Measurements from ENCODE around the gene HINT1.
"Not testable (repeated sequence)": the region's sequence is repeated elsewhere in the genome, so short reads cannot be mapped to it uniquely, and the experiment has no call there.

The HINT1 gene

GRCh38 chr5:131165119-131165727 lies at the start of gene HINT1:
TSS of gene HINT1 (minus strand) at chr5:131165256. CDS start at chr5:131165205, 51 bp downstream.
- peak; percentile 80 for DNase-seq

GRCh38 chr5:131214609-131215227 lies 49.7 kb upstream of the HINT1 start:
- DNase-seq = peak; percentile 35

DNA sequence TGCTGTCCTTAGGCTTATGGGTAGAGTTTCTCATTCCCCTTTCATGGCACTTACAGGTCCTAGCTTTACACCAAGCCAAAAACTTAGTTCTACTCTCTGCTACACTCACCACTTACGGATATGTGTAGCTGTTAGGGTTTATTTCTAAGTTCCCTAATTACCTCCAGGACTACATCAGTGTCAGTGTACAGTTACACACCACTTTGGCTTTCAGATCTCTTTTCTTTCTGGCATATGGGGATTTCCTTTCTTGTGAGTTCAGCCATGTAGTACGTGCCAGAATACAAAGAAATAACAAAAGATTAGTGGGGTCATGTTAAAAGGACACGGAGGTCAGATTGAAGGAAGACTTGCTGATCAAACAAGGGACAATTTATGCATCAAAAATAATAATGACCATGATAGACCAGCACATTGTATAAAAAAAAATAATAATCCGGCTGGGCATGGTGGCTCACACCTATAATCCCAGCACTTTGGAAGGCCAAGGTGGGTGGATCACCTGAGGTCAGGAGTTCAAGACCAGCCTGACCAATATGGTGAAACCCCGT lies 47.5 kb upstream of the HINT1 start:
- no peak for DNase-seq

- no peak for DNase-seq
Measured at GRCh38 chr5:131211669-131212068, 46.6 kb upstream of the HINT1 start.

GRCh38 chr5:131210151-131210510 lies 45.1 kb upstream of the HINT1 start:
- DNase-seq = no peak

DNA sequence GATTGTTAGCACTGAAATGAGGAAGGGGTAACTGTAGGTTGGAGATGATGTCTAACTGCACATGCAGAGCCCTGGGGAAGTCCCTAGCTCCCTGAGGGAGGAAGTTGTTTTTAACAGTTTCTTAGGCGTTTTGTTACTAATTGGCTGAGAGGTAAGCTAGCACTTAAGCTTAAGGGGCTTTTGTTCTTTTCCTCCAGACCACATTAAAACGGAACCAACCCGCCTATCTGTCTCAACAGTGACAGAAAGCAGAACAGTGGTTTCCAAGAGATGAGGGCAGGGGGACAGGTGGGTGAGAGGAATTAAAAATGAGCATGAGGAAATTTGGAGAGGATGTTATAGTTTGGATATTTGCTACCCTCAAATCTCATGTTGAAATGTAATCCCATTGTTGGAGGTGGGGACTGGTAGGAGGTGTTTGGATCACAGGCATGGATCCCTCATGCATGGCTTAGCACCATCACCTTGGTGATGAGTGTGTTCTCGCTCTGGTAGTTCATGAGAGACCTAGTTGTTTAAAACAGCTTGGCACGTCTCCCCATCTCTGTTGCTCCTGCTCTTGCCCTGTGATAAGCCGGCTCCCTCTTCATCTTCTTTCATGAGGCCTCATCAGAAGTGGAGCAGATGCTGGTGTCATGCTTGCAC lies 44.6 kb upstream of the HINT1 start:
- peak; percentile 44 for DNase-seq

GRCh38 chr5:131209175-131209505 lies 44.1 kb upstream of the HINT1 start:
- DNase-seq = no peak

DNA sequence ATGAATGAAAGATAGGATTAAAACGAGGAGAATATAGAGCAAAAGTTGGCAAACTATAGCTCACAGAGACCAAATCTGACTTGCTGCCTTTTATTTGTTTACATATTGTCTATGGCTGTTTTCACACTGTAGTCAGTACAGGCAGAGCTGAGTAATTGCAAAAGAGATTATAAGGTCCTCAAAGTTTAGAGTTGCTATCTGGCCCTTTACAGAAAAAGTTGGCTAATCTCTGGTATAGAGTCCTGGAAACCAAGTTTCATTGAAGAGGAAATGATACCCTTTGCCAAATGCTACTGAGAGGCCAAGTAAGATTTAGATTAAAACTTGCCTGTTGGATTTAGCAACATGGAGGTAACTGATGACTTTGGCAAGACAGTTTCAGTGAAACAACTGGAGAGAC lies 41.7 kb upstream of the HINT1 start:
- DNase-seq = no peak

DNA sequence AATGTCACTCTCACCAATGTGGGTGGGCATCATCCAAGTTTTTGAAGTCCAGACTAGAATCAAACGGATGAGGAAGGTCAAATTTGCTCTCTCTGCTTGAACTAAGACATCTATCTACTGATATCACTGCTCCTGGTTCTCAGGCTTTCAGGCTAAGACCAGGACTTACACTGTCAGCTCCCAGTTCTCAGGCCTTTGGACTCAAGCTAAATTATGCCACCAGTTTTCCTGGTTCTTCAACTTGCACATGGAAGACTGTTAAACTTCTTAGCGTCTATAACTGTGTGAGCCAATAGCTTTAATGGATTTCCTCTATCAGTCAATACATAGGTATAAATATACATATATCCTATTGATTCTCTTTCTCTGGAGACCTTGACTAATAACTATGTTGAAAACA lies 41.0 kb upstream of the HINT1 start:
- DNase-seq = no peak

DNA sequence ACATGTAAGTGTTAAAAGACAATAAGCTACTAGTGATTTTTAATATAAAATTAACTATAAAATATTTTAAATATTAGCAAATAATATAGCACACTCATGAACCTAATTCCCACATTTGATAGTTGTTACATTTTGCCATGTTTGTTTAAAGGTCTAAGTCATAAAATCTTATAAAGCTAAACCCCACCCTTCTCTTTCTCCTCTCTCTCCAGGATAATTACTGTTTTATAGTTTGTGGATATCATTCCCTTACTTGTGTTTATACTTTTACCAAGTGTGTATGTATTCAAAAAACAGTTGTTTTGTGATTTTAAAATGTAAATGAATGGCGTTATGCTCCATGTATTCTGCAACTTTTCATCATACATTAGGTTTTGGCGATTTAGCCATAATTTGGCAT lies 39.9 kb upstream of the HINT1 start:
- DNase-seq = no peak

DNA sequence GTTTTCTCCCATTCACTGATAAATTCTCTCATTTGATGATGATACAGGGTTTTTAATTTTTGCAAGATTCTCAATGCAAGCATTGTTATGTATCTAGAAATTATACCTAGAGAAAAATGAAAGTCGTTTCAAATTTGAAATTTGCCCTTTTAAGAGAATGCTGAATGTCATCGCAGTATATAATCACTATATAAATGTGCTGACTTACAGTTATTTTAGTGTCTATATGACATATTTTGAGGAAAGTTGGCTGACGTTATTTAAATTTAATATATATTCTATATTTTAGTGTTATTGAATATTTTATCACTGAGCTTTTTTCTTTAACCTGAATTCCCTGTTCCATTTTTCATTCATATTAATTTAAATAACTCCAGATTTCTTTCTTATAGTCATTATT lies 35.5 kb upstream of the HINT1 start:
- DNase-seq = no peak

- no peak for DNase-seq
Measured at GRCh38 chr5:131198625-131199024, 33.6 kb upstream of the HINT1 start.

GRCh38 chr5:131196331-131196730 lies 31.3 kb upstream of the HINT1 start:
- DNase-seq = no peak

DNA sequence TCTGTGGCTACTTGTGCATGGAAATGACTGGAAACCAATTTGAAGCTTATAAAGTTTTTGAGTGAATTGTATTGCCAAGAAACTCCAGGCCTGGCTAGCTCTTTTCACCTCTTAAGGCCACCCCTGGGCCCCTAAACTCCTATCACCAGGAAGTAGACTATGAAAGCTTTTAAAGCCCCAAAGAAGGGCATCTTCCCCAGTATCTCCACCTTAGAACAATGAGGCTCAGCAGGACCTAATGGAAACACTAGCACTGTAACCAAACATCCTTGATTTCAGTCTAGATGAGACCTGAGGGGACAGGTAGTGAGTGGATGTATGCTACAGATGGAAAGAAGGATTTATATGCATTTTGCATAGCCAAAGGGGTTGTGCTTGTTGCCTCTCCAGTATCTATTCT lies 30.6 kb upstream of the HINT1 start:
- DNase-seq = no peak

DNA sequence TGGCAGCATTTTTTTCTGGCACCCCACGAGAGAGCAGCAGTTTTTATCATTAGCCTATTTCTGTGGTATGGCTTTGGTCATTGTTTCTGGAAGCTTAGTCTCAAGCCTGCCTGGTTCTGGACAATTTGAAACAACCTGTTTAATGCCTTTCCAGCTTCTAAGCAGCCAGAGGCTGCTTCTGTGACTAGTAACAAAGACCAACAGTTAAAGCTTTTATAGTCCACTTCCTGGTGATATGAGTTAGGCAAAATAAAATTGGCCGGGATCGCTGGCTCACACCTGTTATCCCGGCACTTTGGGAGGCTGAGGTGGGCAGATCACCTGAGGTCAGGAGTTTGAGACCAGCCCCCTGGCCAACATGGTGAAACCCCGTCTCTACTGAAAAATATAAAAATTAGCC lies 29.7 kb upstream of the HINT1 start:
- no peak for DNase-seq

- DNase-seq = not testable (repeated sequence)
Measured at GRCh38 chr5:131193897-131194296, 28.8 kb upstream of the HINT1 start.

DNA sequence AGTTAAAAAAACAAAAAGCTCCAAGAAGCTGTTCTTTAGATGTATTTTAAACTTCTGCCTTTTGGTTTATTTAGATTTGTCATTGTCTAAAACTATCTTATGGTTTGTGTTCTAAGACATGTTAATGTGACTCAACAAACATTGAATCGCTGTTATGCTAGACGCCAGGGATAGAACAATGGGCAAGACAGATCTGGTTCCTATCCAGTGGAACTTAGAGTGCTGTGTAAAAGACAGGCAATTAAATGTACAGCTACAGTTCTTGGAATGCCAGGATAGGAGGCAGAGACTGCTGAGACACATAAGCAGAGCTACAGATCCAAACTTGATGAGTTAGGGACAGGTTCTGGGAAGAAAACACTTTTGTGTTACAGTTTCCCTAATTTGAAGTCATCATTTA lies 28.1 kb upstream of the HINT1 start:
- no peak for DNase-seq

- DNase-seq = peak; percentile 34
Measured at GRCh38 chr5:131186561-131187256, 21.7 kb upstream of the HINT1 start.

- DNase-seq = no peak
Measured at GRCh38 chr5:131185523-131186104, 20.6 kb upstream of the HINT1 start.

GRCh38 chr5:131182839-131183238 lies 17.8 kb upstream of the HINT1 start:
- no peak for DNase-seq

- DNase-seq = no peak
Measured at GRCh38 chr5:131180407-131180806, 15.4 kb upstream of the HINT1 start.

DNA sequence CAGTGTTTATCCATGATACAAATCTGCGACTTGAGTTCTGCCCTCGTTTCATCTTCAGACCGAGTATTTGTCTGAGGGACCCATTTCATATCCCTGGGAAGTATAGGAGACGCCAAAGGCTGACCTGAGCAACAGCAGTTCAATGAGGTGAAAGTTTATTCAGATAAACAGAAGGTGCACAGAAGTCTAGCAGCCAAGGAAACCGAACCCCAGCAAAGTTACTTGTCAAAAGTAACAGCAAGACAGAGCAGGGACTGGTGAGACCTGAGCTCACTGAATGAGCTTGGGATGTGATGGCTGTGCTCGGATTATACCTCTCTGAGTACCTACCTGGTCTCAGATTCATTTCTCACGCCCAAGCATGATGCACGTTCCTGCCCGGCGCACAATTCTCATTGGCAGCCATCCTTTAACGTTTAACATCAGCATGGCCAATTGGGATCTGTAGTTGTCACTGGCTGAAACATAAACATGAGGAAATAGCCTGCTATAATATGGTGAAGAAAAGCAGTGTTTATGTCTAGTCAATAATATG lies 6.3 kb upstream of the HINT1 start:
- no peak for DNase-seq

Measured in DMS 273 treated with DMSO at 0.1 percent for 48 hours (cell line).